ENCODE results near the gene MAP3K7. TPM values are rescaled to one million over a fixed set of nuclear protein-coding genes. Genes with fewer than 3 reads are reported as not detected.
A peak's percentile ranks its signal among the peaks of the same experiment; 100 is the strongest.

MAP3K7 gene
- total RNA-seq, 2 experiments from 2014 or later: 23.2 to 23.6 TPM

DNA sequence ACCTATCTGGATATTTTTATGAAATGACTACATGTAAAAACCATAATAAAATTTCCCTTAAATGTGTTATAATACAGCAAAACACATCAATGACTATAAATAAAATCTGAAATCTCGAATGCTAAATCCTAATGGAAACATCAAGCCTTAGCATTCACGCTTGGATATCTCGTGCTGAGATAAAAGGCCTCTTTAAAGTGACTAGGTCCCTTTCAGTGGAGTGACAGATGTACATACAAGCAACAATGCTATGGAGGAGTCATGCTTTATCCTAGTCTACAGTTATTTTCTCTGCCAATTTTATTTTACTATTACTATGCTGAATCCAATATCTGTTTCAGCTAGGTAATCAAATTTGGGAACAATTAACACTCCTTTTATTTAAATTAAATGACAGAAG is 72.4 kb downstream of the MAP3K7 start:
- Mint-ChIP-seq H3K4me3 (no peak overlapping the region), H3K9me3 (peaks cover 4% of the 10 kb centered on the region), H3K36me3 (ENCODE audit: low read depth) (peaks cover 36% of the 10 kb centered on the region), H3K27me3 (ENCODE audit: low read depth) (no peaks in the 10 kb centered on the region), H3K4me1 (ENCODE audit: low read depth) (no peaks in the 10 kb centered on the region), H3K27ac (no peak overlapping the region)
- CTCF ChIA-PET: no interaction called here
- intact Hi-C loops (cut with micrococcal nuclease): no loop called here
- DNase-seq: no peak

DNA sequence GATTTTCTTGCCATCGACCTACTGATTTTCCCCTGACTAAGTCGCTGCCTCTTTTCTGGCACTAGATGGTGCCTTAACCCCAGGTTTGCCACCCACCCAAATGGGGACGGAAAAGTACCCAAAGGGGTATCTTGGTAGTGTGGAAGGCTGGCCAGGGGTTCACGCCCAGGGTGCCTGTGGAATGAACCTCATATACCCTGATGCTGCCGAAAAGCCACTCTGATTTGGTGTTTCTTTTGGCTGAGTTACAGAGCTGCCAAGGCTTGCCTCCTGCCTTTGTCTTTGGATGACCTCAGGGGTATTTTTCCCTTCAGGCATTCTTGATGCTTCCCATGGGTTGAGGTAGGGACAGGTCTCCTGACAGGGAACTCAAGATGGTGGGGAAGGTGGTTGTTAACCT is 78.1 kb downstream of the MAP3K7 start:
- CTCF ChIA-PET: no interaction called here
- H3K4me3 Mint-ChIP-seq: no peak overlapping the region
- intact Hi-C loops (cut with micrococcal nuclease): loop anchor here (10.0 kb wide), 1 partner anchor 356 kb away; no protein-coding TSS in a partner anchor
- DNase-seq: no peak
- no peaks in the 10 kb centered on the region for H3K4me1 Mint-ChIP-seq (ENCODE audit: low read depth)
- H3K27ac Mint-ChIP-seq: no peak overlapping the region
- H3K27me3 Mint-ChIP-seq (ENCODE audit: low read depth): no peaks in the 10 kb centered on the region
- peaks cover 17% of the 10 kb centered on the region for H3K9me3 Mint-ChIP-seq
- H3K36me3 Mint-ChIP-seq (ENCODE audit: low read depth): peaks cover 21% of the 10 kb centered on the region

DNA sequence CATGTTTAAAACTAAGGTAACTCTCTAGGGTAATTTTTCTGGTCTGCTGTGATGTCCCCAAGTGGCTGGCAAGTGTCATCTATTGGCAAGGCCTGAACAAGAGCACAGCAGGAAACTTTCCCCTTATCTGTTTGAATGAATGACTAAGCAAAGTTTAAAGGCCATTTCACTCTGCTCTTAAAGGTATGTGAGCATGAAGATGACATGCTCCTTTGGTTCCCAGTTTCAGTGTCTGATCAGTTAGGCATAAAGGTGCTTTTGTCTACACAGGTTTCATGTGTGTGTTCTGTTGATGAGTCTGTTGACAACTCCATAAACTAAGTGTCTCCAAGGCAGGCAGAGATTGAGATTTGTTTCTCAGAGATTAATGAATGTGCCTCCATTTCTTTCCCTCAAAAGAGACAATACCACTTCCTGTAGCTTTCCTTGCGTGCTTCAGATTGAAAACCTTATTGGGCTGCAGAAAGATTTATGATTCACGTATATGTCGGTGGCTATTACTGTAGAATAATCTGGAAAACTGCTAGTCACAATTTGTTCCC is 83.9 kb downstream of the MAP3K7 start:
- CTCF ChIA-PET: no interaction called here
- Mint-ChIP-seq H3K27ac (peak overlapping the region; percentile 9), H3K9me3 (no peaks in the 10 kb centered on the region), H3K4me3 (no peak overlapping the region), H3K27me3 (ENCODE audit: low read depth) (no peaks in the 10 kb centered on the region), H3K36me3 (ENCODE audit: low read depth) (no peaks in the 10 kb centered on the region), H3K4me1 (ENCODE audit: low read depth) (peaks cover 11% of the 10 kb centered on the region)
- intact Hi-C loops (cut with micrococcal nuclease): loop anchor here (10.0 kb wide), 1 partner anchor 362 kb away; no protein-coding TSS in a partner anchor
- no peak for DNase-seq

DNA sequence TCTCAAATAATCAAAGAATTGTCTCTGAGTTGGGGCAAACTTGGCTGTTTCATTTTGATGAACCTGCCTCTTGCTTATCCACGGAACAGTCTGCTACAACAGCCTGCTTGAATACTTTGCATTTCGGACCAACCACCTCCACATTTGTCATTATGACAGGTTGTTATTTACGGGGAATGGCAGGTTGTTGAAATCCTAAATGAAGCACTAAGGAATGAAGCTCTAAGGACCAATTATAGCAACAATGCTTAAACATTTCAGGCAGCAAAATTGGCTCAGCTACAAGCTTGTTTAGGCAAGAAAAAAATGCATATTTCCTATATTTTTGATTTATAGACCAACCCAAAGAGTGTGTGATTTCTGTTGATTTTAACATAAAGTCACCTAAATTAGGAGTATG is 84.5 kb downstream of the MAP3K7 start:
- Mint-ChIP-seq H3K9me3 (no peaks in the 10 kb centered on the region), H3K36me3 (ENCODE audit: low read depth) (no peaks in the 10 kb centered on the region), H3K4me1 (ENCODE audit: low read depth) (peaks cover 11% of the 10 kb centered on the region), H3K27me3 (ENCODE audit: low read depth) (no peaks in the 10 kb centered on the region), H3K27ac (no peak overlapping the region), H3K4me3 (no peak overlapping the region)
- CTCF ChIA-PET: no interaction called here
- no peak for DNase-seq
- intact Hi-C loops (cut with micrococcal nuclease): loop anchor here (10.0 kb wide), 1 partner anchor 362 kb away; no protein-coding TSS in a partner anchor

DNA sequence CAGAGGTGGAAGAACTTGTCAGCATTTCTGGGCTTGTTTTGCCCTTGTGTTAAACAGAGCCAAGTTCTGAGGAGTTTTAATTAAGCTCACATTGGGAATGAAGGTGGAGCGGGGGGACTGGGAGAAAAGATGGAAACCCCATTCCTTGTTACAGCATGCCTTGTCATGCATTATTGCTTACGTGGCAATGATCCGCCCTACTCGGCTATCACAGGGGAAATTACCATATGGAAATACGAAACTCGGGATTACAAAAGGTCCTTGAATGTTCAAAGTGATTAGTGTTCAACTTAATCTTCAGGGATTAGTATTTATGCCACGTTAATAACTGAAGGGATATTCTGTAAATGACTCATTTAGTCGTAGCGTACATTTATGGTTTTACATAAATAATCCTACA is 86.4 kb downstream of the MAP3K7 start:
- Mint-ChIP-seq H3K4me3 (no peak overlapping the region), H3K27me3 (ENCODE audit: low read depth) (no peaks in the 10 kb centered on the region), H3K27ac (no peak overlapping the region), H3K36me3 (ENCODE audit: low read depth) (no peaks in the 10 kb centered on the region), H3K4me1 (ENCODE audit: low read depth) (peaks cover 11% of the 10 kb centered on the region), H3K9me3 (no peaks in the 10 kb centered on the region)
- no peak for DNase-seq
- CTCF ChIA-PET: interaction anchor here (0.5 to 1.2 kb wide), 2 partner anchors 10 to 640 kb away, joined by 3 to 4 read pairs; no protein-coding TSS in a partner anchor
- intact Hi-C loops (cut with micrococcal nuclease): loop anchor here (10.0 kb wide), 1 partner anchor 364 kb away; no protein-coding TSS in a partner anchor

DNA sequence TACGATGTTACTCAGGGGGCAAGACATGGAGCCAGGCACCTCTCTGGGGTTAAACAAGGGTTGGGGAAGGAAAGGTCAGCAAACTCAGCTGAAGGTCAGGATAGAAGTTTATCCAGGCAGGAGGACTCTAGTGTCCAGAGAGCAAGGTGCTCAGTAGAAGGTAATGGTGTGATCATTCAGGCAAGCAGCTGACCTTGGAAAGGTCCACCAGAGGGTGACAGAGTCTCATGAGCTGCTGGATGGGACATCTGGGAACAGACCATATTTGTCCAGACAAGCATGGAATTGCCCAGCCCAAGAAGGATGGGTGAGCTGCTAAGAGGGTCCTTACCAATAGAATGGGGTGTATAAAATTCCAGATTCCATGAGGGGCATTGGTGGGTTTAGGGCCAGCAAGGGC is 89.5 kb downstream of the MAP3K7 start:
- H3K27ac Mint-ChIP-seq: no peak overlapping the region
- no peak for DNase-seq
- no peaks in the 10 kb centered on the region for H3K36me3 Mint-ChIP-seq (ENCODE audit: low read depth)
- CTCF ChIA-PET: interaction anchor here (0.6 to 0.9 kb wide), 2 partner anchors 77 to 114 kb away, joined by 3 to 4 read pairs; no protein-coding TSS in a partner anchor
- no peaks in the 10 kb centered on the region for H3K9me3 Mint-ChIP-seq
- peaks cover 7% of the 10 kb centered on the region for H3K4me1 Mint-ChIP-seq (ENCODE audit: low read depth)
- H3K27me3 Mint-ChIP-seq (ENCODE audit: low read depth): no peaks in the 10 kb centered on the region
- no peak overlapping the region for H3K4me3 Mint-ChIP-seq
- intact Hi-C loops (cut with micrococcal nuclease): no loop called here

DNA sequence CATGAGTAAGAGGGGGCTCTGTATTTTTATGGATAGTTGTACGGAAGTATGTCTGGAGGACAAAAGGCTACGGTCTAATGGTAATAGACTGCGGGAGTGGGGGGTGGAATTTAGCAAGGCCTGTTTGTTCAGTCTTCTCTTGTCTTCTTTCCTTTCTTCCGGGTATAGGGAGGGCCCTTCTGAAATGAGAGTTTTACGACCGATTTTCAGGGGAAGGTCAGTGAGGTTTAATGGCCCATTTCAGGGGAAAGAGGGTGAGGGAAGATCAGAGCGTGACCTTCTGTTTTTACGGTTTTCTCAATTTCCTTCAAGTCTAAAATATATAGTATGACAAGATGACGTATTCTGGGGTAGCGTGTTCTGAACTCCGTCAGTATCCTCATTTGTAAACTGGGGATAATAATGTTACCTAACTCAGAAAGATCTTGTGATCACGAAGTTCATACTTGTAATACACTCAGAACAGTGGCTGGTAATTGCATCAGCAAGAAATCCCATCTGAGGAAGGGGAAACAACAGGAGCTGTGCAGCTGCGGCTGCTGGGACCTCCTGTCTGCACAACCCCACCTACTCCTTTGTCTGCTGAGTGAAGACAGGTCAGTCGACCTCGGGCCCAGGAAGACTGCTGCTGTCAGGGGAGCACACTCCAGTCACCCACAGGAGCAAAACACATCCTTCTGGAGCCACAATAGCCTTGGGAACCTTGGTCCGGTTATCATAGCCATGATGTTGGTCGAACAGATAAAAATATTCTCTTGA is 90.4 kb downstream of the MAP3K7 start:
- Mint-ChIP-seq H3K36me3 (ENCODE audit: low read depth) (no peaks in the 10 kb centered on the region), H3K9me3 (no peaks in the 10 kb centered on the region), H3K27me3 (ENCODE audit: low read depth) (no peaks in the 10 kb centered on the region), H3K4me1 (ENCODE audit: low read depth) (peaks cover 7% of the 10 kb centered on the region), H3K4me3 (no peak overlapping the region), H3K27ac (no peak overlapping the region)
- CTCF ChIA-PET: no interaction called here
- intact Hi-C loops (cut with micrococcal nuclease): no loop called here
- no peak for DNase-seq

DNA sequence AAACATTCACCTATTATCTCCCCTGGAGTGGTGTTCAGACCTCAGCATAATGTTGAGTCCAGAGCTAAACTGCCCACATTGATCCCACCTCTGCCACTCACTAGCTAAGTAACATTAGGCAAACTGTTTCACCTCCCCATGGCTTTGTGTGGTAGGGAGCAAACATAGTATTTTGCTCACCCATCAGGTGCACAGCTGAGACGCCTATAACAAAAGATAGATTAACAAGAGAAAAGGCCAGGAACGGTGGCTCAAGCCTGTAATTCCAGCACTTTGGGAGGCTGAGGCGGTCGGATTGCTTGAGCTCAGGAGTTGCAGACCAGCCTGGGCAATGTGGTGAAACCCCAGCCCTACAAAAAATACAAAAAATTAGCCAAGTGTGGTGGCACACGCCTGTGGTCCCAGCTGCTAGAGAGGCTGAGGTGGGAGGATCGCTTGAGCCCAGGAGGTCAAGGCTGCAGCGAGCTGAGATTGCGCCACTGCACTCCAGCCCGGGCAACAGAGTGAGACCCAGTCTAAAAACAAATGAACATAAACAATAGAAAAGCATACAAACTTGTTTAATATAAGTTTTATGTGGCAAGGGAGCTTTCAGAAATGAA is 91.6 kb downstream of the MAP3K7 start:
- CTCF ChIA-PET: no interaction called here
- Mint-ChIP-seq H3K4me3 (no peak overlapping the region), H3K9me3 (no peaks in the 10 kb centered on the region), H3K36me3 (ENCODE audit: low read depth) (no peaks in the 10 kb centered on the region), H3K27ac (no peak overlapping the region), H3K27me3 (ENCODE audit: low read depth) (no peaks in the 10 kb centered on the region), H3K4me1 (ENCODE audit: low read depth) (peaks cover 7% of the 10 kb centered on the region)
- intact Hi-C loops (cut with micrococcal nuclease): no loop called here
- DNase-seq: no peak

DNA sequence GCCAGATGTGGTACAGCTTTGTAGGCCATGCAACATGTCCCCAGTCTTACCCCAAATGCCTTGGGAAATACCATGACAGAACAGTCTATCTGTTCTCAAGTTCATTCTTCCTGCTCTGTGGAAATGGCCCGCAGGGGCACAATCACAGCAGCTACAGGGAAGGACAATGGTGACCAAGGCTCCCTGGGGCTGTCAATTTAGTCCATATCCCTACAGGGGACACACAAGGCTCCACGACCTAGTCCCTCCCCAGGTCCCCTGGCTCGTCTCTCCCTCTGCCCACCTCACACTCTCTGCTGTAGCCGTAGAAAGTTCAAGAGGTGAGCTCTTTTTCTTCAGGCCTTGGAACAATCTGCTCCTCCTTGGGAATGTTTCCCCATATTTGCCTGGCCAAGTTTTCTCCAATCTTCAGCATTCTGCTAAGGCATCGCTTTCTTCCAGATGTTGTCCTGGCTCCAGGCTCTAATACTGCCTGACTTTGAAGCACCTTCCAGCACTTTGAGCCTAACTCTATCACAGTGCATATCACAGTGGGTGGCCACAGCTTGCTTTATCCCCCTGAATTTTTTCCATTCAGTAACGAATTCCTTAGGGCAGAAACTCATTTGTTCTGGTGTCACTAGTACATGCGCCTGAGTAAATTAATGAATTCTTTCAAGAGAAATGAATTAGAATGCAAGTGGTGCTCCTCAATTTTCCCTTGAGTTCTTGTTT is 92.6 kb downstream of the MAP3K7 start:
- H3K27me3 Mint-ChIP-seq (ENCODE audit: low read depth): no peaks in the 10 kb centered on the region
- no peak overlapping the region for H3K4me3 Mint-ChIP-seq
- H3K4me1 Mint-ChIP-seq (ENCODE audit: low read depth): peaks cover 7% of the 10 kb centered on the region
- no peak for DNase-seq
- no peak overlapping the region for H3K27ac Mint-ChIP-seq
- H3K36me3 Mint-ChIP-seq (ENCODE audit: low read depth): no peaks in the 10 kb centered on the region
- CTCF ChIA-PET: interaction anchor here (0.6 to 1.0 kb wide), 2 partner anchors 15 to 31 kb away, joined by 3 to 6 read pairs; no protein-coding TSS in a partner anchor
- intact Hi-C loops (cut with micrococcal nuclease): no loop called here
- no peaks in the 10 kb centered on the region for H3K9me3 Mint-ChIP-seq

DNA sequence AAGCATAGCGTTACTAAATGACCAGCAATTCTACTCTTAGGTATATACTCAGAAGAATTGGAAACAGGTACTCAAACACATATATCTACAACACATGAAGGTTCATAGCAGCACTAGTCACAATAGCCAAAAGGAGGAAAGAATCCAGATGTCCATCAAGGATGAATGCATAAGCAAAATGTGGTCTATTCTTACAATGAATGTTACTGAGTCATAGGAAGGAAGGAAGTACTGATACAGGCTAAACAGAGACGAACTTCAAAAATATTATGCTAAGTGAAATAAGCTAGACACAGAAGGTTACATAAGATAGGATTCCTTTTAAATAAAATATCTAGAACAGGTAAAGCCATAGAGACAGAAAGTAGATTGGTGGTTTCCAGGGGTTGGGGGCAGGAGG is 93.5 kb downstream of the MAP3K7 start:
- Mint-ChIP-seq H3K9me3 (no peaks in the 10 kb centered on the region), H3K4me3 (no peak overlapping the region), H3K27me3 (ENCODE audit: low read depth) (no peaks in the 10 kb centered on the region), H3K36me3 (ENCODE audit: low read depth) (no peaks in the 10 kb centered on the region), H3K27ac (no peak overlapping the region), H3K4me1 (ENCODE audit: low read depth) (peaks cover 7% of the 10 kb centered on the region)
- CTCF ChIA-PET: interaction anchor here (0.6 to 1.4 kb wide), 5 partner anchors 8 to 32 kb away, joined by 3 to 6 read pairs (median 4); no protein-coding TSS in a partner anchor
- DNase-seq: no peak
- intact Hi-C loops (cut with micrococcal nuclease): no loop called here

DNA sequence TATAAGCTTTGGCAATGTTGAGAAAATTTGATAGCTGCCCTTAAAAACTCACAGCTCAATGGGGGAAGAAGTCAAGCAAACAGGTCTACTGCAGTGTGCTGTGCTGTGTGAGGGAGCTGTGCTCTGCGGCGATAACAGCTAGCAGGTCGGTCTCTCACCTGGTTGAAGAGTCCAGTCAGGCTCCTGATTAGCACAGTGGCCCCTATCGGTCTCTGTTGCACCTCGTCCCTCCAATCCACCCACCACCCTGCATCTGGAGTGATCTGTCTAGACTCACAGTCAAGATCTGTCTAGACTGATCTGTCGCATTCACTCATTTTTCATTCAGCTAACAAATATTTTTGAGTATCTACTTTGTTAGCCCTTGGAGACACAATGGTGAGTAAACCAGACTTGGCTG is 94.1 kb downstream of the MAP3K7 start:
- Mint-ChIP-seq H3K4me1 (ENCODE audit: low read depth) (peaks cover 7% of the 10 kb centered on the region), H3K36me3 (ENCODE audit: low read depth) (no peaks in the 10 kb centered on the region), H3K27me3 (ENCODE audit: low read depth) (no peaks in the 10 kb centered on the region), H3K4me3 (no peak overlapping the region), H3K27ac (no peak overlapping the region), H3K9me3 (no peaks in the 10 kb centered on the region)
- intact Hi-C loops (cut with micrococcal nuclease): no loop called here
- CTCF ChIA-PET: interaction anchor here (0.6 to 1.4 kb wide), 2 partner anchors 10 to 14 kb away, joined by 4 to 5 read pairs; no protein-coding TSS in a partner anchor
- DNase-seq: no peak

DNA sequence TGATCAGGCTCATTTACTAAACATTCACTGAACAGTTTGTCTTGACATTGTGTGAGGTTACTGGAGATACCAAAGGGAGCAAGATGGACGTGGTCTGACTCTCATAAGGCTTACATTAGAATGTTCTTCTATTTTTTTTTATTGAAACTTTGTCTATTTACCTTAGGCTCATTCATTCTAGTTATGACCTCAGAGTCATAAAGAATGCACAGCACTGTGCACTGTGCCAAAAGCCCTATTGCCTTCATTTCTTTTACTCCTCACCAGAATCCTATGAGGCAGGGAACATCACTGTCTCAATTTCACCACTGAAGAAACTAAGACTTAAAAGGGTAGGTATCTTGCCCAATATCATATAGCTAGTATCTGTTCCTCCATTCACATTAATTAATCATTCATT is 94.5 kb downstream of the MAP3K7 start:
- no peak overlapping the region for H3K4me3 Mint-ChIP-seq
- no peaks in the 10 kb centered on the region for H3K36me3 Mint-ChIP-seq (ENCODE audit: low read depth)
- intact Hi-C loops (cut with micrococcal nuclease): no loop called here
- peaks cover 7% of the 10 kb centered on the region for H3K4me1 Mint-ChIP-seq (ENCODE audit: low read depth)
- no peaks in the 10 kb centered on the region for H3K27me3 Mint-ChIP-seq (ENCODE audit: low read depth)
- no peaks in the 10 kb centered on the region for H3K9me3 Mint-ChIP-seq
- CTCF ChIA-PET: interaction anchor here (0.6 to 1.4 kb wide), 3 partner anchors 9 to 536 kb away, joined by 4 to 5 read pairs (median 4); no protein-coding TSS in a partner anchor
- no peak overlapping the region for H3K27ac Mint-ChIP-seq
- DNase-seq: no peak

Data from activated naive CD4-positive, alpha-beta T cell treated with anti-CD3 and anti-CD28 coated beads for 36 hours (primary cell).